Trophoblast cell (in vitro differentiated cells and primary cell): ENCODE measurements around the gene DCP1B.

Source experiments
- DNase-seq, 2 donors: peaks; one replicate each; pipeline ENCODE4 v3.0.0-alpha.2; 2016
- H2AFZ ChIP-seq: 2 replicates; pipeline ENCODE4 v1.6.1; 2013; ENCODE audit warnings: low read length, moderate library complexity, mild to moderate bottlenecking; ENCODE audit not compliant: insufficient read depth, poor library complexity
- H2AK5ac ChIP-seq: 2 replicates; pipeline ENCODE4 v1.6.1; 2013; ENCODE audit warnings: mild to moderate bottlenecking, low read length
- H2BK120ac ChIP-seq: 2 replicates; pipeline ENCODE4 v1.6.1; 2013; ENCODE audit warnings: low read length, mild to moderate bottlenecking, moderate library complexity; ENCODE audit not compliant: insufficient read depth, poor library complexity
- H2BK12ac ChIP-seq: 2 replicates; pipeline ENCODE4 v1.6.1; 2013; ENCODE audit warnings: mild to moderate bottlenecking, low read length, moderate library complexity
- H2BK5ac ChIP-seq: 2 replicates; pipeline ENCODE4 v1.6.1; 2013; ENCODE audit warnings: low read length, low read depth, moderate library complexity, mild to moderate bottlenecking; ENCODE audit not compliant: poor library complexity
- H3K14ac ChIP-seq: 2 replicates; pipeline ENCODE4 v1.6.1; 2013; ENCODE audit warnings: mild to moderate bottlenecking, low read length
- H3K18ac ChIP-seq: 2 replicates; pipeline ENCODE4 v1.6.1; 2013; ENCODE audit warnings: mild to moderate bottlenecking, low read length
- H3K23ac ChIP-seq: 2 replicates; pipeline ENCODE4 v1.6.1; 2013; ENCODE audit warnings: low read length
- H3K27ac ChIP-seq: 2 replicates; pipeline ENCODE4 v1.5.1; 2013; ENCODE audit warnings: low read depth, mild to moderate bottlenecking, inconsistent platforms, low read length, moderate library complexity
- H3K27me3 ChIP-seq: 2 replicates; pipeline ENCODE4 v1.6.1; 2013; ENCODE audit warnings: inconsistent platforms, mild to moderate bottlenecking, low read length, moderate library complexity; ENCODE audit not compliant: insufficient read depth
- H3K36me3 ChIP-seq, 2 experiments: 1 replicate in 1 of 2; 2 replicates in 1 of 2; pipeline ENCODE4 v1.6.1; 2013; ENCODE audit warnings: low read length in 2 of 2, mild to moderate bottlenecking in 2 of 2, moderate library complexity in 1 of 2; ENCODE audit not compliant: insufficient read depth in 2 of 2, control insufficient read depth in 1 of 2
- H3K4ac ChIP-seq: 2 replicates; pipeline ENCODE4 v1.6.1; 2013; ENCODE audit warnings: low read depth, mild to moderate bottlenecking, low read length, moderate library complexity
- H3K4me1 ChIP-seq, 2 experiments: 1 replicate in 1 of 2; 2 replicates in 1 of 2; pipeline ENCODE4 v1.6.1; 2013; ENCODE audit warnings: low read length in 2 of 2, mild to moderate bottlenecking in 2 of 2, moderate library complexity in 1 of 2; ENCODE audit not compliant: insufficient read depth in 2 of 2, control insufficient read depth in 1 of 2
- H3K4me2 ChIP-seq: 2 replicates; pipeline ENCODE4 v1.6.1; 2013; ENCODE audit warnings: inconsistent platforms, mild to moderate bottlenecking, low read length, moderate library complexity
- H3K4me3 ChIP-seq: 2 replicates; pipeline ENCODE4 v1.5.1; 2013; ENCODE audit warnings: mild to moderate bottlenecking, low read depth, low read length, inconsistent platforms
- H3K79me1 ChIP-seq: one replicate; pipeline ENCODE4 v1.6.1; 2013; ENCODE audit warnings: low read length
- H3K79me2 ChIP-seq: 2 replicates; pipeline ENCODE4 v1.6.1; 2013; ENCODE audit warnings: low read length, mild to moderate bottlenecking; ENCODE audit not compliant: control insufficient read depth, insufficient read depth, poor library complexity
- H3K9ac ChIP-seq: 2 replicates; pipeline ENCODE4 v1.6.1; 2013; ENCODE audit warnings: mild to moderate bottlenecking, low read length
- H3K9me3 ChIP-seq: 2 replicates; pipeline ENCODE4 v1.6.1; 2013; ENCODE audit warnings: low read depth, mild to moderate bottlenecking, control low read depth, inconsistent platforms, low read length; ENCODE audit not compliant: insufficient read depth
- H4K12ac ChIP-seq: 2 replicates; pipeline ENCODE4 v1.6.1; 2013; ENCODE audit warnings: low read depth, mild to moderate bottlenecking, low read length, moderate library complexity
- H4K8ac ChIP-seq: 2 replicates; pipeline ENCODE4 v1.6.1; 2013; ENCODE audit warnings: low read depth, mild to moderate bottlenecking, low read length, moderate library complexity
- H4K91ac ChIP-seq: one replicate; pipeline ENCODE4 v1.6.1; 2013; ENCODE audit warnings: low read depth, mild to moderate bottlenecking, low read length, moderate library complexity
- WGBS: extraction: QIAGEN DNeasy Blood & Tissue Kit; methylation state at CpG from one replicate; pipeline ENCODE4 v1.1.7; 2013; ENCODE audit warnings: missing lambda C conversion rate; ENCODE audit not compliant: insufficient read length, insufficient coverage; ENCODE audit errors: extremely low coverage; 5-methylcytosine and 5-hydroxymethylcytosine counted together

DCP1B gene

GRCh38 chr12:1918081-1918883 is 86.0 kb downstream of the DCP1B start, which contains the start of gene CACNA2D4:
Gene CACNA2D4, minus strand, starts transcription at chr12:1918652. Its CDS starts 179 bp downstream, at chr12:1918473.
- Histone ChIP-seq H3K4me3 (no peak within 1 kb of the TSS), H3K4me1 (no peaks in the 10 kb centered on the region), H3K27ac (no peak within 1 kb of the TSS), H4K8ac (no peak within 1 kb of the TSS), H3K4me2 (no peak within 1 kb of the TSS), H3K9ac (no peak within 1 kb of the TSS), H3K79me1 (no peaks in the 10 kb centered on the region), H3K79me2 (no peaks in the 10 kb centered on the region), H3K9me3 (no peaks in the 10 kb centered on the region), H3K27me3 (no peaks in the 10 kb centered on the region), H3K4ac (no peak within 1 kb of the TSS), H2BK5ac (no peak within 1 kb of the TSS), H2BK12ac (no peak within 1 kb of the TSS), H3K23ac (no peak within 1 kb of the TSS), H2BK120ac (no peak within 1 kb of the TSS), H4K91ac (no peak within 1 kb of the TSS), H4K12ac (no peak within 1 kb of the TSS), H2AK5ac (no peak within 1 kb of the TSS), H3K14ac (no peak within 1 kb of the TSS), H3K36me3 (no peaks in the 10 kb centered on the region), H2AFZ (no peak within 1 kb of the TSS), H3K18ac (no peak within 1 kb of the TSS)
- no peak for DNase-seq
- WGBS = no CpG with 5 or more reads among the region's 18 CpGs

DNA sequence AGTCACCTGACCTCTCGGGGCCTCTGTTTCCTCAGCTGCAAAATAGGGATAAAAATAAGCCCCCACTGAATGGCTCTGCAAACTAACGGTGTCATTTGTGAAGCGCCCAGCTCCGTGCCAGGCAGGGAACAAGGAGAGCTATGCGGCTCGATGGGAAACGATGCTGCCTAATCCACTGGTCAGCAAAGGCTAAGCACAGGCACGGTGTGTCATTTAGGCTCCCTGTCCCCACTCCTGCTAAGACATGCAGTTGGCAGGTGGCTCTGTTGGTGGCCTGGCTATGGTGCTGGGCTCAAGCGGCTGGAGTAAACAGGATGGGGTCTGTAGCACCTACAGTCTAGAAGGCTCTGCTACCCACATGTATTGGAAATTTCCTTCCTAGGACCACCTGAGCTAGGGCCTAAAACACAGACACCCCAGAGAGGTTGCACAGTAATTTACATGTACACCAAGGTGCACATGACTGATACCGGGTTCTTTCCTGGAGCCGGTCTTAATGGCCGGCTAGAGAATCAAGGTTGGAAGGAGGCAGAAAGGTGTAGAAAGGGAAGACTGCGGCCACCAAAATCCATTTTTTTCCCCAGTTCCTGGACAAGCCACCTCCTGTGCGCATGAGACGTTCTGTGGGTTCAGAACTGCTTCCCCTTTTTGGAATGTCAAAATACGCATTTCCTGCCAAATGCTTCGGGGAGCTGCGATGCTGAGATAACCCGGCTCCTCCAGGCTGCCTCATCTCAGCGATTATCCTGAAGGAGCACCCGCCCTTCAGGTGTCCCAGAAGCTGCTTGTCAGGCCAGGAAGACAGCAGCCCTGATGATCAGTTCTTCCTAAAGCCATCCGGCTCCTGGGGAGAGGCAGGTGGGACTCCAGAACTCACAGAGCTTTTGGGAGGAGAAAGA is 86.8 kb downstream of the DCP1B start:
- Histone ChIP-seq H4K8ac (no peak overlapping the region), H3K4me1 (no peaks in the 10 kb centered on the region), H4K12ac (no peak overlapping the region), H3K4me3 (no peak overlapping the region), H3K4me2 (no peak overlapping the region), H2AFZ (no peak overlapping the region), H3K9me3 (no peaks in the 10 kb centered on the region), H2BK5ac (no peak overlapping the region), H3K4ac (no peak overlapping the region), H3K23ac (no peak overlapping the region), H3K27me3 (no peaks in the 10 kb centered on the region), H3K18ac (no peak overlapping the region), H3K79me2 (no peaks in the 10 kb centered on the region), H2BK120ac (no peak overlapping the region), H3K79me1 (no peaks in the 10 kb centered on the region), H3K9ac (no peak overlapping the region), H2BK12ac (no peak overlapping the region), H3K36me3 (no peaks in the 10 kb centered on the region), H4K91ac (no peak overlapping the region), H3K14ac (no peak overlapping the region), H2AK5ac (no peak overlapping the region), H3K27ac (no peak overlapping the region)
- no CpG with 5 or more reads among the region's 22 CpGs for WGBS
- DNase-seq = peak in 1 of 2 donors; percentile 7

DNA sequence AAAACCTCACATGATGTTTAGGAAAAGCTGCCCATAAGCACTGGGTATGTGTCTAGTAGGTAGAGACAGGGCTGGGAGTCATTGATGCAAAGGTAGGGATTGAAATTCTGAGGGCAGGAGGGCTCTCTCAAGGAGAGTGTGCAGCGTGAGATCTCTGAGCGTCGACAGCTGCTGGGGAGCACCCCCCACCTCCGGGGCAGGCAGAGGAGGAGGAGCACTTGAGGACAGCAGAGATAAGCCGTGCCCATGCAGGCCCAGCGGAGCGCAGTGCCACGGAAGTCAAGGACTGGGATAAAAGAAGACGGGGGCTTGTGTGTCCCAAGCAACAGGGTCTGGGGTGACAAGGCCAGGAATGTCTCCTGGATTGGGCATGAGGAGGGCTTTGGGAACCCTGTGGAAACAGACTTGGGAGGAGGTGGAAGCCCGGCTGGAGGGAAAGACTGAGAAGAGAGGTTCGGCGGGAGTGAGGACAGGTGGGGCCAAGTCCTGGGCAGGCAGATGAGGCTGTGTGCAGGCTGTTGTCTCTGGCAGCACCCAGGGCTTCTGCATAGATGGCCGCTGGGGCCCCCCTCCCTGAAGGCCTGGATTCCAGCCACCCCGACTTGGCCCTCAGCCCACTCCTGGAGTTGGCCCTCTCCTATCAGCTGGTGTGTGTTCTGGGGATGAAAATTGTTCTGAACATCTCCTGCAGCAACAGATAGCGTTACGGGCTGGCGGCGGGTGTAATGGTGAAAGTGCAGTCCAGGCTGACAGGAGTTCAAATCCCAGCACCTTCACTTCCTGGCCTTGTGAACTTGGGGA is 87.7 kb downstream of the DCP1B start:
- H3K4me1 ChIP-seq = no peaks in the 10 kb centered on the region
- no peaks in the 10 kb centered on the region for H3K27me3 ChIP-seq
- H3K79me2 ChIP-seq = no peaks in the 10 kb centered on the region
- no peak overlapping the region for H2BK5ac ChIP-seq
- no peak overlapping the region for H3K9ac ChIP-seq
- no peak overlapping the region for H4K8ac ChIP-seq
- H2AFZ ChIP-seq = no peak overlapping the region
- no peak overlapping the region for H3K4ac ChIP-seq
- H3K4me2 ChIP-seq = no peak overlapping the region
- H3K14ac ChIP-seq = no peak overlapping the region
- no peaks in the 10 kb centered on the region for H3K9me3 ChIP-seq
- H3K18ac ChIP-seq = no peak overlapping the region
- H3K4me3 ChIP-seq = no peak overlapping the region
- H3K27ac ChIP-seq = no peak overlapping the region
- H3K36me3 ChIP-seq = no peaks in the 10 kb centered on the region
- H3K23ac ChIP-seq = no peak overlapping the region
- H2AK5ac ChIP-seq = no peak overlapping the region
- H4K91ac ChIP-seq = no peak overlapping the region
- no CpG with 5 or more reads among the region's 18 CpGs for WGBS
- no peak overlapping the region for H2BK120ac ChIP-seq
- H4K12ac ChIP-seq = no peak overlapping the region
- no peak overlapping the region for H2BK12ac ChIP-seq
- H3K79me1 ChIP-seq = no peaks in the 10 kb centered on the region
- DNase-seq = no peak
